HepG2 (cell line): ENCODE measurements around the gene HSPB6. TPM values are rescaled to one million over a fixed set of nuclear protein-coding genes. Genes with fewer than 3 reads are reported as not detected.
A peak's percentile ranks its signal among the peaks of the same experiment; 100 is the strongest.

ENCODE experiments used
- ATAC-seq: fragments of 200-7000 bp; cut with Tn5 transposase; 3 replicates; pipeline ENCODE4 v1.9.1; 2020; ENCODE audit warnings: mild to moderate bottlenecking, moderate library complexity
- BruUV-seq: library from RNA; stranded (reverse); fragments of 400-500 nt; replicated peaks from 2 replicates; lab custom pipeline; 2021; lab: Mats Ljungman, UMichigan
- CTCF ChIA-PET: fragments of 300-600 bp; formaldehyde crosslinking; extraction: SDS; loops from one replicate; lab custom pipeline; 2021; ENCODE audit warnings: low total read pairs, inconsistent platforms, low intra/inter-chr PET ratio; lab: Yijun Ruan, JAX
- POLR2A ChIA-PET: fragments of 350-600 bp; sonication (Branson Sonifier 250); formaldehyde crosslinking; loops from one replicate; lab custom pipeline; 2020; ENCODE audit warnings: antibody characterized with exemption, inconsistent platforms; lab: Yijun Ruan, JAX
- DNase-seq: peaks from one replicate; pipeline ENCODE4 v3.0.0-alpha.2; 2015; ENCODE audit warnings: low spot score
- FAIRE-seq: peaks from 3 replicates; lab custom pipeline; 2011; peaks lifted over from hg19 to GRCh38; lab: Jason Lieb, UNC
- H2AFZ ChIP-seq: one replicate; pipeline ENCODE4 v1.6.1; 2011; ENCODE audit warnings: low read length, inconsistent platforms
- H3K27ac ChIP-seq: fragments of 300-600 bp; 3 replicates; pipeline ENCODE4 v1.8.0; 2011; ENCODE audit warnings: mixed run types, mild to moderate bottlenecking, mixed read lengths, low read length, inconsistent platforms; ENCODE audit not compliant: insufficient read depth; ENCODE audit errors: extremely low read length
- H3K27me3 ChIP-seq, 2 experiments: fragments of 200-600 bp in 1 of 2; 2 replicates in 1 of 2; 3 replicates in 1 of 2; pipeline versions ENCODE4 v1.6.0 to v1.8.0; 2011; ENCODE audit warnings: low read length in 2 of 2, mild to moderate bottlenecking in 2 of 2, moderate library complexity in 2 of 2, inconsistent platforms in 1 of 2; ENCODE audit not compliant: insufficient read depth in 2 of 2, control insufficient read depth in 1 of 2
- H3K36me3 ChIP-seq, 2 experiments: fragments of 200-600 bp in 1 of 2; replicated peaks in 1 of 2; 2 replicates in 1 of 2; 3 replicates in 1 of 2; pipeline versions ENCODE4 v1.5.1 to v1.8.0; 2011; ENCODE audit warnings: low read length in 2 of 2, inconsistent platforms in 1 of 2; ENCODE audit not compliant: insufficient read depth in 2 of 2, control insufficient read depth in 1 of 2
- H3K4me1 ChIP-seq: 2 replicates; pipeline ENCODE4 v1.5.1; 2012; ENCODE audit warnings: low read length, inconsistent platforms; ENCODE audit not compliant: insufficient read depth
- H3K4me2 ChIP-seq: 2 replicates; pipeline ENCODE4 v1.6.0; 2011; ENCODE audit warnings: low read depth, low read length, inconsistent platforms
- H3K4me3 ChIP-seq, 3 experiments: fragments of 200-600 bp in 1 of 3; sonication (generic), shearing (Covaris generic) in 1 of 3; replicated peaks in 1 of 3; 2 replicates each; pipeline ENCODE4 v1.5.1; 2011 to 2016; ENCODE audit warnings: low read length in 3 of 3, inconsistent platforms in 2 of 3, low read depth in 2 of 3, mild to moderate bottlenecking in 2 of 3, control low read depth in 1 of 3, mixed read lengths in 1 of 3; ENCODE audit not compliant: insufficient read depth in 1 of 3
- H3K79me2 ChIP-seq: one replicate; pipeline ENCODE4 v1.6.1; 2011; ENCODE audit warnings: low read length, inconsistent platforms; ENCODE audit not compliant: insufficient read depth
- H3K9ac ChIP-seq: 2 replicates; pipeline ENCODE4 v1.6.0; 2011; ENCODE audit warnings: mild to moderate bottlenecking, low read depth, low read length, inconsistent platforms; ENCODE audit not compliant: insufficient read depth
- H3K9me3 ChIP-seq: 2 replicates; pipeline ENCODE4 v1.5.1; 2012; ENCODE audit warnings: mild to moderate bottlenecking, low read length
- H4K20me1 ChIP-seq: 2 replicates; pipeline ENCODE4 v1.6.0; 2011; ENCODE audit warnings: inconsistent platforms, mild to moderate bottlenecking, low read length, moderate library complexity; ENCODE audit not compliant: insufficient read depth
- AGO2 ChIP-seq: fragments of 200-400 bp; formaldehyde crosslinking; optimal IDR thresholded peaks from 2 replicates; pipeline ENCODE3; 2017; ENCODE audit warnings: mild to moderate bottlenecking, low read depth, low read length, moderate library complexity
- EHMT2 ChIP-seq: fragments of 200-600 bp; sonication (generic); IDR thresholded peaks from 2 replicates; pipeline ENCODE4 v1.7.0; 2017; ENCODE audit warnings: antibody characterized with exemption, low read depth, low read length, borderline replicate concordance
- IKZF1 ChIP-seq: fragments of 450-650 bp; IDR thresholded peaks from 2 replicates; pipeline ENCODE4 v1.7.1; 2016
- MBNL3 ChIP-seq: fragments of 250-450 bp; sonication (Bioruptor Pico); conservative IDR thresholded peaks from 2 replicates; pipeline ENCODE4 v1.8.0; 2022; ENCODE audit warnings: mild to moderate bottlenecking, inconsistent platforms
- MXD4 ChIP-seq: IDR thresholded peaks from 2 replicates; pipeline ENCODE4 v1.6.1; 2016; ENCODE audit warnings: mild to moderate bottlenecking, missing biosample characterization, missing genetic modification reagents
- NPAS2 ChIP-seq: sonication (generic); formaldehyde crosslinking; IDR thresholded peaks from 2 replicates; pipeline ENCODE4 v1.8.0; 2022; ENCODE audit warnings: mild to moderate bottlenecking, missing genetic modification reagents, borderline replicate concordance
- RBFOX2 ChIP-seq: fragments of 200-400 bp; formaldehyde crosslinking; IDR thresholded peaks from 2 replicates; pipeline ENCODE4 v1.6.1; 2017; ENCODE audit warnings: low read depth, mild to moderate bottlenecking, low read length
- REL ChIP-seq: sonication (generic); formaldehyde crosslinking; conservative IDR thresholded peaks from 2 replicates; pipeline ENCODE4 v1.8.0; 2022; ENCODE audit warnings: mild to moderate bottlenecking, missing genetic modification reagents, moderate library complexity
- SIX4 ChIP-seq: sonication (generic); formaldehyde crosslinking; IDR thresholded peaks from 2 replicates; pipeline ENCODE4 v1.4.0; 2020; ENCODE audit warnings: missing genetic modification reagents
- SMYD3 ChIP-seq: sonication (generic); formaldehyde crosslinking; IDR thresholded peaks from 2 replicates; pipeline ENCODE4 v1.8.1; 2023; ENCODE audit warnings: mild to moderate bottlenecking, missing genetic modification reagents
- TAF15 ChIP-seq: fragments of 200-400 bp; formaldehyde crosslinking; IDR thresholded peaks from one replicate; pipeline ENCODE4 v1.6.1; 2018; ENCODE audit warnings: mild to moderate bottlenecking, low read depth, low read length; ENCODE audit not compliant: poor library complexity, severe bottlenecking
- ZNF451 ChIP-seq: sonication (generic); formaldehyde crosslinking; IDR thresholded peaks from 2 replicates; pipeline ENCODE4 v1.5.0; 2020; ENCODE audit warnings: mild to moderate bottlenecking, missing genetic modification reagents
- ZNF552 ChIP-seq: sonication (generic); formaldehyde crosslinking; IDR thresholded peaks from 2 replicates; pipeline ENCODE4 v1.9.0; 2022; ENCODE audit warnings: missing genetic modification reagents, mild to moderate bottlenecking, borderline replicate concordance
- WGBS: methylation state at CpG from one replicate; pipeline ENCODE4 v1.1.6; 2017; ENCODE audit warnings: low lambda C conversion rate; 5-methylcytosine and 5-hydroxymethylcytosine counted together
- in situ Hi-C: cut with HindIII; loops from 2 replicates; pipeline ENCODE4 v1.10.0; 2017; ENCODE audit warnings: low pct_unique_long_range_greater_than_20kb; ENCODE audit not compliant: extremely low pct_ligation_motif_present
- intact Hi-C: fragments of 100-400 bp; cut with micrococcal nuclease; formaldehyde crosslinking; loops from one replicate; pipeline ENCODE4 v1.10.0; 2022; ENCODE audit not compliant: unreplicated experiment
- polyA plus RNA-seq, 8 experiments: library from polyadenylated mRNA; depleted of rRNA in 3 of 8; stranded (reverse) in 7 of 8; unstranded in 1 of 8; fragments of >200 nt; fragmentation: Illumina TruSeq in 4 of 8; extraction: Trizol in 4 of 8; gene quantifications; 2 replicates each; pipeline versions ENCODE4 v1.2.1 to v1.2.3, GENCODE V29; 2011 to 2016; ENCODE audit warnings: low read depth in 4 of 8, missing spikeins in 1 of 8, mixed read lengths in 1 of 8; ENCODE audit not compliant: insufficient read depth in 1 of 8
- total RNA-seq, 5 experiments: library from RNA; depleted of rRNA; stranded (reverse); fragments of >200 nt; fragmentation: Illumina TruSeq; extraction: Trizol; gene quantifications; 2 replicates each; pipeline ENCODE4 v1.2.3, GENCODE V29; 2016; ENCODE audit warnings: low read depth in 1 of 5
- TF ChIP-seq, protein P1 (sequence below): sonication (generic); formaldehyde crosslinking; IDR thresholded peaks from 2 replicates; pipeline ENCODE4 v1.4.0; 2020; ENCODE audit warnings: missing genetic modification reagents
- TF ChIP-seq, protein P2 (sequence below): sonication (generic); formaldehyde crosslinking; IDR thresholded peaks from 2 replicates; pipeline ENCODE4 v1.4.0; 2020; ENCODE audit warnings: missing genetic modification reagents, low read depth, mild to moderate bottlenecking, borderline replicate concordance

The HSPB6 gene
- total and polyA plus RNA-seq, 2 of the 13 experiments (the other 11 are each of a cell fraction or from before 2014, with no cell fraction given), result 0.18 TPM; not detected in 1

DNA sequence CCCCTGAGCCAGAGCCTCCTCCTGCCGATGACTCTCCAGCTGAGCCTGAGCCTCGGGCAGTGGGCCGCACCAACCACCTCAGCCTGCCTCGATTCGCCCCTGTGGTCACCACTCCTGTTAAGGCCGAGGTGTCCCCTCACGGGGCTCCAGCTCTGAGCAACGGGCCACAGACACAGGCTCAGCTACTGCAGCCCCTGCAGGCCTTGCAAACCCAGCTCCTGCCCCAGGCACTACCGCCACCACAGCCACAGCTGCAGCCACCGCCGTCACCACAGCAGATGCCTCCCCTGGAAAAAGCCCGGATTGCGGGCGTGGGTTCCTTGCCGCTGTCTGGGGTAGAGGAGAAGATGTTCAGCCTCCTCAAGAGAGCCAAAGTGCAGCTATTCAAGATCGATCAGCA is 35.5 kb downstream of the HSPB6 start:
- Histone ChIP-seq H3K9me3 (no peaks in the 10 kb centered on the region), H3K4me3 (no peak overlapping the region), H3K36me3 (peaks cover 36 to 58% of the 10 kb centered on the region in 2 experiments), H2AFZ (no peak overlapping the region), H3K27ac (no peak overlapping the region), H3K79me2 (peaks cover 21% of the 10 kb centered on the region), H3K9ac (no peak overlapping the region), H3K4me1 (peaks cover 10% of the 10 kb centered on the region), H3K4me2 (no peak overlapping the region), H3K27me3 (no peaks in the 10 kb centered on the region), H4K20me1 (peaks cover 8% of the 10 kb centered on the region)
- WGBS, result 98% methylated on average over 10 of the region's 16 CpGs
- POLR2A ChIA-PET, result interaction anchor here (4.6 kb wide), 1 partner anchor 18 kb away, joined by 69 read pairs; no protein-coding TSS in a partner anchor
- no peak for DNase-seq
- intact Hi-C loops (no loop called here), in situ Hi-C loops (no loop called here)
- BruUV-seq, result no TSS peak
- no peak for ATAC-seq
- FAIRE-seq, result no peak
- TF ChIP-seq, protein P1, sequence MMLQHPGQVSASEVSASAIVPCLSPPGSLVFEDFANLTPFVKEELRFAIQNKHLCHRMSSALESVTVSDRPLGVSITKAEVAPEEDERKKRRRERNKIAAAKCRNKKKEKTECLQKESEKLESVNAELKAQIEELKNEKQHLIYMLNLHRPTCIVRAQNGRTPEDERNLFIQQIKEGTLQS (CRISPR knock-in tag), result no peak
- no peak for TF ChIP-seq ZNF451 (CRISPR knock-in tag)
- TF ChIP-seq AGO2, result peak; percentile 62
- no peak for TF ChIP-seq REL (CRISPR knock-in tag)
- no peak for TF ChIP-seq TAF15
- TF ChIP-seq RBFOX2, result peak; percentile 68
- no peak for TF ChIP-seq ZNF552 (CRISPR knock-in tag)
- TF ChIP-seq, protein P2, sequence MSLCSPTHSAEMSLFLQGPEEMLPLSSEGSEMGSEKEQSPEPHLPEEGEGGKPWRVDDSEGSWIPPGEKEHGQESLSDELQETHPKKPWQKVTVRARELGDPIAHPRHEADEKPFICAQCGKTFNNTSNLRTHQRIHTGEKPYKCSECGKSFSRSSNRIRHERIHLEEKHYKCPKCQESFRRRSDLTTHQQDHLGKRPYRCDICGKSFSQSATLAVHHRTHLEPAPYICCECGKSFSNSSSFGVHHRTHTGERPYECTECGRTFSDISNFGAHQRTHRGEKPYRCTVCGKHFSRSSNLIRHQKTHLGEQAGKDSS (CRISPR knock-in tag), result no peak
- no peak for TF ChIP-seq MBNL3 (CRISPR knock-in tag)
- no peak for TF ChIP-seq NPAS2 (CRISPR knock-in tag)
- TF ChIP-seq SIX4 (CRISPR knock-in tag), result no peak
- no peak for TF ChIP-seq MXD4
- no peak for TF ChIP-seq IKZF1
- no peak for TF ChIP-seq SMYD3
- TF ChIP-seq EHMT2, result no peak
- TF ChIP-seq, all 625 proteins: peak for 2
- CTCF ChIA-PET, result no interaction called here
